HEK293T (cell line): ENCODE data around the gene SYTL2.

ENCODE experiments used
- BHLHE40 ChIP-seq: fragments of 450-650 bp; IDR thresholded peaks from 2 replicates; pipeline ENCODE4 v1.6.1; 2016; ENCODE audit warnings: mild to moderate bottlenecking, moderate library complexity, borderline replicate concordance
- FOXK2 ChIP-seq: fragments of 450-650 bp; IDR thresholded peaks from 2 replicates; pipeline ENCODE4 v1.6.1; 2016; ENCODE audit warnings: mild to moderate bottlenecking
- HDGF ChIP-seq: fragments of 450-650 bp; IDR thresholded peaks from 2 replicates; pipeline ENCODE4 v1.6.1; 2017; ENCODE audit warnings: antibody characterized with exemption, borderline replicate concordance
- L3MBTL2 ChIP-seq: fragments of 450-650 bp; conservative IDR thresholded peaks from 2 replicates; pipeline ENCODE4 v1.6.1; 2016; ENCODE audit warnings: mild to moderate bottlenecking
- NFRKB ChIP-seq: fragments of 450-650 bp; IDR thresholded peaks from 2 replicates; pipeline ENCODE4 v1.6.1; 2016; ENCODE audit warnings: mild to moderate bottlenecking, moderate library complexity
- SP1 ChIP-seq: fragments of 450-650 bp; IDR thresholded peaks from 2 replicates; pipeline ENCODE4 v1.6.1; 2017
- TARDBP ChIP-seq: fragments of 450-650 bp; IDR thresholded peaks from 2 replicates; pipeline ENCODE4 v1.6.1; 2016
- TF ChIP-seq, protein P1 (sequence below): fragments of 450-650 bp; IDR thresholded peaks from 2 replicates; pipeline ENCODE4 v1.6.1; 2016

GRCh38 chr11:85735876-85736460, 75.0 kb downstream of the SYTL2 start:
- TF ChIP-seq, protein P1, sequence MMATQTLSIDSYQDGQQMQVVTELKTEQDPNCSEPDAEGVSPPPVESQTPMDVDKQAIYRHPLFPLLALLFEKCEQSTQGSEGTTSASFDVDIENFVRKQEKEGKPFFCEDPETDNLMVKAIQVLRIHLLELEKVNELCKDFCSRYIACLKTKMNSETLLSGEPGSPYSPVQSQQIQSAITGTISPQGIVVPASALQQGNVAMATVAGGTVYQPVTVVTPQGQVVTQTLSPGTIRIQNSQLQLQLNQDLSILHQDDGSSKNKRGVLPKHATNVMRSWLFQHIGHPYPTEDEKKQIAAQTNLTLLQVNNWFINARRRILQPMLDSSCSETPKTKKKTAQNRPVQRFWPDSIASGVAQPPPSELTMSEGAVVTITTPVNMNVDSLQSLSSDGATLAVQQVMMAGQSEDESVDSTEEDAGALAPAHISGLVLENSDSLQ: no peak
- TF ChIP-seq SP1 (no peak), L3MBTL2 (no peak), TARDBP (no peak), NFRKB (no peak), FOXK2 (no peak), BHLHE40 (no peak), HDGF (no peak)
